Right lobe of liver (tissue), 6 donors: ENCODE results near the gene HEATR1. TPM values are rescaled to one million over a fixed set of nuclear protein-coding genes. Genes with fewer than 3 reads are reported as not detected.

ENCODE experiments used
- ATAC-seq, 4 donors: fragments of 200-7000 bp; cut with Tn5 transposase; one replicate each; pipeline ENCODE4 v1.9.1; 2020; ENCODE audit warnings: mild to moderate bottlenecking in 4 of 4, moderate library complexity in 4 of 4
- DNase-seq, 3 donors: peaks; one replicate each; pipeline ENCODE4 v3.0.0-alpha.2; 2020
- H3K27ac ChIP-seq, 3 donors: fragments of 200-600 bp; one replicate each; pipeline ENCODE4 v1.8.0; 2022
- H3K27me3 ChIP-seq, 2 donors: fragments of 200-600 bp; one replicate each; pipeline ENCODE4 v1.8.0; 2022
- H3K36me3 ChIP-seq, 4 donors: fragments of 200-600 bp; sonication (generic) in 1 of 4; one replicate each; pipeline versions ENCODE4 v1.5.1 to v1.8.0; 2017 to 2022; ENCODE audit warnings: control low read depth in 1 of 4
- H3K4me1 ChIP-seq, 4 donors: fragments of 200-600 bp; sonication (generic) in 1 of 4; one replicate each; pipeline versions ENCODE4 v1.5.1 to v1.8.0; 2017 to 2022; ENCODE audit warnings: control low read depth in 1 of 4
- H3K4me3 ChIP-seq, 3 donors: fragments of 200-600 bp; one replicate each; pipeline ENCODE4 v1.8.0; 2022
- H3K9me3 ChIP-seq, 4 donors: fragments of 200-600 bp; sonication (generic) in 1 of 4; one replicate each; pipeline versions ENCODE4 v1.5.1 to v1.8.0; 2017 to 2022; ENCODE audit warnings: control low read depth in 1 of 4
- POLR2A ChIP-seq: fragments of 450-650 bp; IDR thresholded peaks from one replicate; pipeline ENCODE4 v1.6.1; 2017; ENCODE audit warnings: antibody characterized with exemption, mild to moderate bottlenecking
- WGBS: methylation state at CpG from one replicate; pipeline ENCODE4 v1.1.6; 2018; ENCODE audit warnings: low coverage, low lambda C conversion rate; ENCODE audit not compliant: insufficient coverage; ENCODE audit errors: missing lambda C conversion rate; 5-methylcytosine and 5-hydroxymethylcytosine counted together
- intact Hi-C, 2 donors: fragments of 100-400 bp; cut with DNase I; formaldehyde crosslinking; loops; one replicate each; pipeline versions ENCODE4 v1.11.2 to v1.14.1; 2022
- total RNA-seq, 6 experiments: library from RNA; depleted of rRNA in 2 of 6; stranded (reverse); fragments of >200 nt in 2 of 6; fragmentation: NEBNext Ultra II Directional in 3 of 6; extraction: Animal tissue kit (Norgen Biotek cat#: 25700) in 3 of 6; gene quantifications; one replicate each; pipeline versions ENCODE4 v1.1.0 to v1.2.4, GENCODE V29; 2016 to 2023
- TF ChIP-seq, protein P1 (sequence below), 4 donors: fragments of 200-600 bp in 3 of 4; fragments of 450-650 bp in 1 of 4; IDR thresholded peaks; one replicate each; pipeline versions ENCODE4 v1.5.1 to v1.8.0; 2016 to 2022; ENCODE audit warnings: antibody characterized with exemption in 4 of 4, mild to moderate bottlenecking in 2 of 4
- donor health status: DM: no; HTN: yes; CAD: no.
- donor health status: DM: no; HTN: no; CAD: no.
- donor health status: DM: no; HTN: no; CAD: no.
- donor health status: DM: no; HTN: yes; CAD: no.
- donor health status: DM: no; HTN: yes; CAD: no.

Gene HEATR1
- total RNA-seq, 6 experiments from 2014 or later = 7.0 to 14.1 (median 12.4) TPM

DNA sequence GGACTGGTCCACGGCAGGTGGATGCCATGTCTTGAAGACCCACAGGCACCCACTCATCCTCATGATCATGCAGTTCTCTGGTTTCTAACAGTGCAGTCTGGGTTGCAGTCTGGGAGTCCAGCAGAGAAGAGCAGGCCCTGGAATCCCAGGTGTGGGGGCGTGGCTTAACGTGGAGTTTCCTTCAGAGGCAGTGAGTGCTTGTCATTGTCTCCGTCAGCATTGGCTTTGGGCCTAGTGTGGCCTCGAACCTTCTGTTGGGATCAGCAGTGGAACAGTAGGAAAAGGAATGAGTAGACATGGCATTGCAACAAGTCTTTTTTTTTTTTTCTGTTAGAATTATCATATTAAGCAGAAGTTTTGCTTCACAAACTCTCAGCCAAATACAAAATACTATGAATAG, 67.8 kb downstream of the HEATR1 start:
- Histone ChIP-seq H3K27ac (no peak overlapping the region), H3K27me3 (no peaks in the 10 kb centered on the region), H3K4me3 (no peak overlapping the region), H3K4me1 (peaks cover 0 to 29% (median 13%) of the 10 kb centered on the region in 4 donors), H3K36me3 (peaks cover 3 to 28% (median 12%) of the 10 kb centered on the region in 4 donors), H3K9me3 (no peaks in the 10 kb centered on the region)
- intact Hi-C loops = no loop called here
- DNase-seq = no peak
- TF ChIP-seq, protein P1, sequence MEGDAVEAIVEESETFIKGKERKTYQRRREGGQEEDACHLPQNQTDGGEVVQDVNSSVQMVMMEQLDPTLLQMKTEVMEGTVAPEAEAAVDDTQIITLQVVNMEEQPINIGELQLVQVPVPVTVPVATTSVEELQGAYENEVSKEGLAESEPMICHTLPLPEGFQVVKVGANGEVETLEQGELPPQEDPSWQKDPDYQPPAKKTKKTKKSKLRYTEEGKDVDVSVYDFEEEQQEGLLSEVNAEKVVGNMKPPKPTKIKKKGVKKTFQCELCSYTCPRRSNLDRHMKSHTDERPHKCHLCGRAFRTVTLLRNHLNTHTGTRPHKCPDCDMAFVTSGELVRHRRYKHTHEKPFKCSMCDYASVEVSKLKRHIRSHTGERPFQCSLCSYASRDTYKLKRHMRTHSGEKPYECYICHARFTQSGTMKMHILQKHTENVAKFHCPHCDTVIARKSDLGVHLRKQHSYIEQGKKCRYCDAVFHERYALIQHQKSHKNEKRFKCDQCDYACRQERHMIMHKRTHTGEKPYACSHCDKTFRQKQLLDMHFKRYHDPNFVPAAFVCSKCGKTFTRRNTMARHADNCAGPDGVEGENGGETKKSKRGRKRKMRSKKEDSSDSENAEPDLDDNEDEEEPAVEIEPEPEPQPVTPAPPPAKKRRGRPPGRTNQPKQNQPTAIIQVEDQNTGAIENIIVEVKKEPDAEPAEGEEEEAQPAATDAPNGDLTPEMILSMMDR (IDR thresholded peaks at IDR 0.05) = no peak
- TF ChIP-seq POLR2A = no peak
- ATAC-seq = no peak
- 73% methylated on average over 2 of the region's 5 CpGs for WGBS

DNA sequence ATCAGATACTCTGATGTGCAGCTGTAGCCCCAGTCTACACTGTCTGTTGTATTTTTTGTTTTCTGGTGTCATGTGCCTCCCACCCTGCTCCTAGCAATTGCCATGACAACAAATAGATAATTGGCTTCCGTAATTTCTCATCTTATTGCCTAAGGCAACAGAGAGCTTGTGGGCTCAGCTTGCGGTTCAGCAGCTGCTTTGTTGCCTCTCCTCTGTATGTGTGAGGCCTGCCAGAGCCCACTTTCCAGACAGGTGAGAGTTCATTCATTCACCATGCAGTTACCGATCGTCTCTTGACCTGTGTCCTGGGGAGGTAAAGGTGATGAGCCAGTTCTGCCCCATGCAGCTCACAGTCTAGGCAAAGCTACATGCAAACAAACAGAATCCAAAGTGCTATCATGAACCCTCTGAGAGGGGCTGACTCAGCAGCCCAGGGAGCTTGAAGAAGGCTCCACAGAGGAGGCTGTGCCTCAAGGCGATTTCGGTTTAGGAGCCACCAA, 68.6 kb downstream of the HEATR1 start:
- 31% methylated on average over 6 of the region's 6 CpGs for WGBS
- no peak for TF ChIP-seq POLR2A
- TF ChIP-seq, protein P1 (IDR thresholded peaks at IDR 0.05) = no peak
- Histone ChIP-seq H3K4me3 (no peak overlapping the region), H3K9me3 (no peaks in the 10 kb centered on the region), H3K4me1 (peaks cover 0 to 29% (median 14%) of the 10 kb centered on the region in 4 donors), H3K27ac (no peak overlapping the region), H3K36me3 (peaks cover 0 to 33% (median 11%) of the 10 kb centered on the region in 4 donors), H3K27me3 (no peaks in the 10 kb centered on the region)
- ATAC-seq = peak; percentile 38 to 79 (median 74)
- peak in 2 of 3 donors; percentile 63 to 71 for DNase-seq
- intact Hi-C loops = no loop called here

DNA sequence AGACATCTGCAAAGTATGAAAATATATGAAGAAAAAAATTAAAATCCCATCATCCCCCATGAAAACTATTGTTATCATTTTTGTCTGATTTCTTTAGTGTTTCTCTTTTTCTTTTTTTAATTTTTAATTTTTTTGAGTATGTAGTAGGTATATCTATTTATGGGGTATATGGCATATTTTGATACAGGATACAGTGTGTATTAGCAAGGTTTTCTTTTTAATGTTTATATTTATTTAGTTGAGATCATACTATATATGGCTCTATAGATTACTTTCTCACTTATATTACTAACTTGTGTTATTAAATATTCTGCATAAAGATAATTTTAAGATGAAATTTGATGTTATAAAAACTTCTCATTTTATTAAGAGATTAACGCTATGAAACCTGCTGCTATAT, 69.1 kb downstream of the HEATR1 start:
- DNase-seq (no peak), ATAC-seq (no peak)
- intact Hi-C loops = no loop called here
- no peak overlapping the region for H3K4me3 ChIP-seq
- TF ChIP-seq POLR2A = no peak
- peaks cover 0 to 33% (median 10%) of the 10 kb centered on the region in 4 donors for H3K36me3 ChIP-seq
- H3K27me3 ChIP-seq = no peaks in the 10 kb centered on the region
- H3K4me1 ChIP-seq = peaks cover 0 to 29% (median 14%) of the 10 kb centered on the region in 4 donors
- no peaks in the 10 kb centered on the region for H3K9me3 ChIP-seq
- H3K27ac ChIP-seq = no peak overlapping the region
- 80% methylated on average over 1 of the region's 1 CpG for WGBS

DNA sequence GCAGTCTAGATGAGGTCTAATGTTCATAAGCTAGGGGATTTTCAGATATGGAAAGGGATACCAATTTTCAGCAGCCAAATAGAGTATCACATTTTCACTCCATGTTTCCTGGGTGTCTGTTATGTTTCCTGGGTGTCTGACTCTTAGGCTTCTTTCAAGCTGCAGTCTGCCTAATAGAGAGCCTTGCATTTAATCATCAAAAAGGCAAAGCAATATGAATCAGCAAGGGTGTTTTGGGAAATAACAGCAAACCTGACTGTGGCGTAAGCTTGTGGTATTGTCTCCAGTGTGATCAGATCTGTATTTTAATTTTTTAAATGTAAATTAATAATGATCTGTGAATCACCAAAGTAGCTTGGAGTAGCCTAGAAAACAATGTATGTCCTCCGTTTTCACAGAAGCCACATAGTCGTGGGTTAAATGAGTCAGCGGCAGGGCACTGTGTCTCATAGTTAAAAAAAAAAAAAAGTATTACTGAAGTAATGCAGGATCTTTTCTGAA, 70.1 kb downstream of the HEATR1 start:
- DNase-seq = no peak
- Histone ChIP-seq H3K4me1 (peaks cover 0 to 29% (median 14%) of the 10 kb centered on the region in 4 donors), H3K27me3 (no peaks in the 10 kb centered on the region), H3K36me3 (peaks cover 0 to 23% (median 7%) of the 10 kb centered on the region in 4 donors), H3K4me3 (no peak overlapping the region), H3K27ac (no peak overlapping the region), H3K9me3 (no peaks in the 10 kb centered on the region)
- TF ChIP-seq, protein P1 (IDR thresholded peaks at IDR 0.05) = no peak
- no peak for TF ChIP-seq POLR2A
- no peak for ATAC-seq
- 59% methylated on average over 4 of the region's 4 CpGs for WGBS
- intact Hi-C loops = no loop called here

DNA sequence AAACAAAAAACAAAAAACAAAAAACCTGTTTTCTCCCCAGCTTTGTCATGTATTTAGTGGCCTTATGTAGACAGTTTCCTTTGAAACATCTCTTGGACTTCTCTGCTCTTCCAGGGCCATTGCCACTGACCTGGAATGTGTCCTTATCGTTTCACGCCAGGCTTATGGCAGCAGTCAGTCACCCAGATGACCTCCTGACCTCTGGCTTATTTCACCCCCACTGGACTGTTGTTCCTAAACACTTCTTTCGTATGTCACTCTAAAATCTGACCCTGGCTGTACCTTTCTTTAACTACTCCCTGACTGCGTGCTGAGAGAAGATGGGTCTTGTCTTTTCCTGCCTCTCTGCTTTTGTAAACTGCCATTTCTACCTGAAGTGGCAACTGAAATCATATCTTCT, 71.5 kb downstream of the HEATR1 start:
- WGBS = 30% methylated on average over 4 of the region's 4 CpGs
- intact Hi-C loops = no loop called here

More for the DNA sequence above, 71.5 kb downstream of the HEATR1 start:
- Histone ChIP-seq H3K27ac (no peak overlapping the region), H3K36me3 (peaks cover 0 to 13% (median 0%) of the 10 kb centered on the region in 4 donors), H3K27me3 (no peaks in the 10 kb centered on the region), H3K4me1 (peaks cover 0 to 29% (median 14%) of the 10 kb centered on the region in 4 donors), H3K4me3 (no peak overlapping the region), H3K9me3 (no peaks in the 10 kb centered on the region)
- ATAC-seq (peak; percentile 51 to 66 (median 58)), DNase-seq (no peak)
- TF ChIP-seq POLR2A = no peak
- TF ChIP-seq, protein P1 (IDR thresholded peaks at IDR 0.05) = no peak
